GM23248 (cell line): Measurements from ENCODE around the gene BACE1-AS.

Source experiments
- EZH2 ChIP-seq: fragments of 200-600 bp; sonication (generic); IDR thresholded peaks from 2 replicates; pipeline ENCODE4 v1.6.1; 2018; ENCODE audit warnings: antibody characterized with exemption, mild to moderate bottlenecking; ENCODE audit not compliant: insufficient read depth, poor library complexity, severe bottlenecking
- EZH2phosphoT487 ChIP-seq: fragments of 200-600 bp; sonication (generic); IDR thresholded peaks from 2 replicates; pipeline ENCODE4 v1.6.1; 2018; ENCODE audit warnings: antibody characterized with exemption, moderate library complexity, mild to moderate bottlenecking, low read depth; ENCODE audit not compliant: insufficient read depth

GRCh38 chr11:117259417-117259816, 31.7 kb upstream of the BACE1-AS start:
- TF ChIP-seq EZH2phosphoT487, result 0 out of 2 replicates have a peak, but pooled peaks have one; percentile 20
- TF ChIP-seq EZH2, result no peak
